ENCODE measurements around the gene PDCD2.

DNA sequence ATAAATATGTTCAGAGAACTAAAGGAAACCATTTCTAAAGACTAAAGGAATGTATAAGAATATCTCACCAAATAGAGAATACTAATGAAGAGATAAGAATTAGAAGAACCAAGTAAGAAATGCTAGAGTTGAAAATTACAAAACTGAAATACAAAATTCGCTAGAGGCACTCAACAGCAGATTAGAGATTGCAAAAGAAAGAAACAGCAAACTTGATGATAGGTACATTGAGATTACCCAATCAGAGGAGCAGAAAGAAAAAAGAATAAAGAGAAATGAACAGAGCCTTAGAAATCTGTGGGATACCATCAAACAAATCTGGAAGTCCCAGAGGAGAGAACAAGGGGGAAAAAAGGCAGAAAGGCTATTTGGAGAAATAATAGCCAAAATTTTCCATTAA is 6.3 kb upstream of the PDCD2 start:
- TF ChIP-seq, protein P1, sequence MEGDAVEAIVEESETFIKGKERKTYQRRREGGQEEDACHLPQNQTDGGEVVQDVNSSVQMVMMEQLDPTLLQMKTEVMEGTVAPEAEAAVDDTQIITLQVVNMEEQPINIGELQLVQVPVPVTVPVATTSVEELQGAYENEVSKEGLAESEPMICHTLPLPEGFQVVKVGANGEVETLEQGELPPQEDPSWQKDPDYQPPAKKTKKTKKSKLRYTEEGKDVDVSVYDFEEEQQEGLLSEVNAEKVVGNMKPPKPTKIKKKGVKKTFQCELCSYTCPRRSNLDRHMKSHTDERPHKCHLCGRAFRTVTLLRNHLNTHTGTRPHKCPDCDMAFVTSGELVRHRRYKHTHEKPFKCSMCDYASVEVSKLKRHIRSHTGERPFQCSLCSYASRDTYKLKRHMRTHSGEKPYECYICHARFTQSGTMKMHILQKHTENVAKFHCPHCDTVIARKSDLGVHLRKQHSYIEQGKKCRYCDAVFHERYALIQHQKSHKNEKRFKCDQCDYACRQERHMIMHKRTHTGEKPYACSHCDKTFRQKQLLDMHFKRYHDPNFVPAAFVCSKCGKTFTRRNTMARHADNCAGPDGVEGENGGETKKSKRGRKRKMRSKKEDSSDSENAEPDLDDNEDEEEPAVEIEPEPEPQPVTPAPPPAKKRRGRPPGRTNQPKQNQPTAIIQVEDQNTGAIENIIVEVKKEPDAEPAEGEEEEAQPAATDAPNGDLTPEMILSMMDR (IDR thresholded peaks at IDR 0.05) = no peak
- TF ChIP-seq EZH2 (IDR thresholded peaks at IDR 0.05; ENCODE audit: borderline replicate concordance, insufficient read depth, low read depth, low read length, poor library complexity, severe bottlenecking) = no peak
